ENCODE measurements around the gene CALCOCO1.
"Not testable (repeated sequence)": the region's sequence is repeated elsewhere in the genome, so short reads cannot be mapped to it uniquely, and the experiment has no call there.

CALCOCO1 gene

DNA sequence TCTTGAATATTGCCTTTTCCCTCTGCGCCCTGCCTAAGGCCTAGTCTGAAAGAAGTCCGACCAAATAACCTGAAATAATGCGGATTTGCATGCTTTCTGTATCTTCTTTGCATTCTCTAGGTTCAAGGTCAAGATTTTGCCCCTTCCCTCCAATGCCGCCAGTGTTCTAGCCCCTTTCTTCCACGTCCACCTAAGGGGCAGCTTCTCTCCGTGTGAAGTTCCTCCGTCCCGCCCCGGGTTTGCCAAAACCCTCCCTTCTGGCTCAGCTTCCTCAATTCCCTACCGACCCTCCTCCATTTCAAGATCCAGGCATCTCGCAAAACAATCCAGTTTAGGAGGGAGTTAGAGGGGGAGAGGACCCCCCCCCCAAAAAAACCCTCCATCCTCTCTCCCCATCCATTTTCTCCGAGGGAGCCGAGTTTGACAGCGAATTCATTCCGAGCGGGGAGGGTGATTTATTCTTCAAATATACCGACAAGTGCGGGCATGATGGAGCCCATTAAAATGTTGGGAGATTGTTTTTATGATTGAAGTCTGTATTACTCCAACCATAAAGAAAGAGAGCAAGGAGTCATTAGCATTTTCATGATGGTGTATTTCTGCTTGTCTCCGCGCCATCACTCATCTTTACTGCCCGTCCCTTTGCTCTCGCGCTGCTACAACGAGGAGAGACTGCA lies 30.5 kb downstream of the CALCOCO1 start:
- DNase-seq = no peak

DNA sequence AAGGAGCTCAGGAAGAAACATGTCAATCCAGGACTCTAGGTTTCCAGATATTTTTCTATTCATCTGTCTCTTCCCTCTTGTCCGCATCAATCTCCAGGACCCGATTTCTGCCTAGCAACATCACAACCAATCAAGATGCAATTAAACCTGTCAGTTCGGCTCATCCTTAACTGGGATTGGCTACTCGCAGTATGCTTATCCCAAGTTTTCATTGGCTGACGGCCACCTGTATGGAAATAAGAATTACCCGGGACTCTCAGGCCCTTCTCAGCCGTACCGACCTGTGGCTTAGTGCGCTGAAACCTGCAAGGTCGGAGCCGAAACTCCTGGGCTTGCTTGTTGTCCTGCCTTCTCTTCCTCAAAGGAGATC lies 31.0 kb downstream of the CALCOCO1 start:
- peak; percentile 84 for DNase-seq

- DNase-seq = no peak
These were observed 31.8 kb downstream of the CALCOCO1 start for GRCh38 chr12:53695152-53696145.

DNA sequence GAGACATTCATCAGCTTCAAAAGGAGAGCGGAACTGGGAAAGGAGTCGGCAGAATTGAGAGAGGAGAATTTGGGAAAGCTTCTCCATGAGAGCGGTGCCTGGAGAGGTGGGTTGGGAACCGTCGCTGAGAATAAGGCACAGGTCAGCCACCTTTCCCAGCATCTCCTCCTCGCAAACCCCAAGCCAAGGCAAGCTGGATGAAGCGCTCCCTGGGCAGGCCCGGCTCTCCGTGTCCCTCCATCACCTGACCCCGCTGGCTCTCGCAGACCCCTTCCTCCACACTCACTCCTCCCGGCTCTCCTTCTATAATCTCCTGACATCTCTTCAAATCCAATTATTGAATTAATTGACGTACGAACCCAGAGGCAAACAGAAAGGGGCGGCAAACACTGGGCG lies 32.5 kb downstream of the CALCOCO1 start:
- no peak for DNase-seq

GRCh38 chr12:53688134-53688533 lies 39.1 kb downstream of the CALCOCO1 start:
- DNase-seq = no peak

- no peak for DNase-seq
These were observed 40.8 kb downstream of the CALCOCO1 start for GRCh38 chr12:53686436-53686835.

GRCh38 chr12:53684654-53685220 lies 42.5 kb downstream of the CALCOCO1 start:
- DNase-seq = no peak

GRCh38 chr12:53683983-53684382 lies 43.3 kb downstream of the CALCOCO1 start:
- no peak for DNase-seq

DNA sequence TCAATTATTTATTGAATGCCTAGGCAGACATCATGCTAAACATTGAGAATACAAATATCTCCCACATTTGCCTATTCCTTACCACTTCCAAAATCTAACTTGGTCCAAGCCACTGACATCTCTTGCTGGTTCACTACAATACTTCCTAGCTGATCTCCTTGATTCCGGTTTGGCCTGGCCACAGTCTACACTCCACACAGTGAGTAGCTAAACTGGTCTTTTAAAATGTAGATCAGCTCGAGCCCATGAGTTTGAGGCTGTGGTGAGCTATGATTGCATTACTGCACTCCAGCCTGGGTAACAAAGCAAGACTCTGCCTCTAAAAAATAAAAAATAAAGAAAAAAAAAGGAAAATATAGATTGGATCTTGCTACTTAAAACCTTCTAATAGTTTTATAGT lies 43.8 kb downstream of the CALCOCO1 start:
- DNase-seq = no peak

- not testable (repeated sequence) for DNase-seq
These were observed 47.2 kb downstream of the CALCOCO1 start for GRCh38 chr12:53680061-53680460.

GRCh38 chr12:53677800-53678148 lies 49.5 kb downstream of the CALCOCO1 start:
- no peak for DNase-seq

DNA sequence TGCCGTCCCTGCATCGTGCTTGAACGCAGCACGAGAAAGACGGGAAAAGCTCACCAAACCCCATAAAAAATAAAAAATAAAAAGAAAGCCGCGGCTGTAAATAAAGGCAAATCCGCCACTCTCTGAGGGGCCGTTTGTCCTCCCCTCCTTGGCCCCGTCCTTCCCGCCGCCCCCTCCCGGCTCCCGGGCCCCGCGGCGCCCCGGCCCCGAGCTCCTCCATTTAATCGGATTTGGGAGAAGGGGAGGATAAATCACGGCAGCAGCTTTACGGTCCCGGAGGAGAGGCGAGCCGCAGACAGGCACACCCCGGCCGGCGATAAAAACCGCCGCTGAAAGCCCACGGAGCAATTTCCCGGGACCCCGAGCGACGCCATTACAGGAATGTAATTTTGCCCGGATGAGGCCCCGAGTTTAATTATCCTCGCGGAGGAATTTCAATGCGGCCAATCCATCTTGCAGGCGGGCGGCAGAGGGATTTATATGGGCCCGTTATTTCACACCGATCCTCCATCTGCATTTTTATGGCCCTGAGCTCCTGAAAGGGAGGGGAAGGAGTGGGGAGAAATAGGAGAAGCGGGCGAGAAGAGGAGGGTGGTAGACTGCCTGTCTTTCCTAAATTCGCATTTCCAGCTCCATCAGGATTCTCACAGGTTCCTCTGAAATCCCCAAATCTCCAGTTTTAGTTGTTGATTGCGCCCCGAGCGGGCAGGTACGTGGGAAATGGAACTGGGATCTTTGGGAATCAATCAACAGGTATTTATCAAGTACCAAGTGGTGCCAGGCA lies 50.0 kb downstream of the CALCOCO1 start:
- no peak for DNase-seq

DNA sequence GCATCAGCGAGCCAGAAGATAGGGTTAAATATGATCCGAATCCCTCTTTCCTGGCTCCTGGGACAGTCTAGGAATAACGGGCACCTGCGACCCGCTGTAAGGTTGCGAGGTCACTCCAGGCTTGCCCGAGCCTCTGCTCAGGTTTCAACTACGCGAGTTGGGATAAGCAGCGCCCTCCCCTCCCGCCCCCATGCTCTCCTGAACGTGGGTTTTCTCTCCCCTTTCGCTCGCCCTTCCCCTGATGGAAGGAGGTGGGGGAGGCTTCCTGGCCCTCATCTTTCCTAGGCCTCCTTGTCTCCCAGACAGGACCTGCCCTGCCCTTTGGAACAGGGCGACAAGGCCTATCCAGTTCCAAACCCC lies 50.6 kb downstream of the CALCOCO1 start:
- peak; percentile 66 for DNase-seq

DNA sequence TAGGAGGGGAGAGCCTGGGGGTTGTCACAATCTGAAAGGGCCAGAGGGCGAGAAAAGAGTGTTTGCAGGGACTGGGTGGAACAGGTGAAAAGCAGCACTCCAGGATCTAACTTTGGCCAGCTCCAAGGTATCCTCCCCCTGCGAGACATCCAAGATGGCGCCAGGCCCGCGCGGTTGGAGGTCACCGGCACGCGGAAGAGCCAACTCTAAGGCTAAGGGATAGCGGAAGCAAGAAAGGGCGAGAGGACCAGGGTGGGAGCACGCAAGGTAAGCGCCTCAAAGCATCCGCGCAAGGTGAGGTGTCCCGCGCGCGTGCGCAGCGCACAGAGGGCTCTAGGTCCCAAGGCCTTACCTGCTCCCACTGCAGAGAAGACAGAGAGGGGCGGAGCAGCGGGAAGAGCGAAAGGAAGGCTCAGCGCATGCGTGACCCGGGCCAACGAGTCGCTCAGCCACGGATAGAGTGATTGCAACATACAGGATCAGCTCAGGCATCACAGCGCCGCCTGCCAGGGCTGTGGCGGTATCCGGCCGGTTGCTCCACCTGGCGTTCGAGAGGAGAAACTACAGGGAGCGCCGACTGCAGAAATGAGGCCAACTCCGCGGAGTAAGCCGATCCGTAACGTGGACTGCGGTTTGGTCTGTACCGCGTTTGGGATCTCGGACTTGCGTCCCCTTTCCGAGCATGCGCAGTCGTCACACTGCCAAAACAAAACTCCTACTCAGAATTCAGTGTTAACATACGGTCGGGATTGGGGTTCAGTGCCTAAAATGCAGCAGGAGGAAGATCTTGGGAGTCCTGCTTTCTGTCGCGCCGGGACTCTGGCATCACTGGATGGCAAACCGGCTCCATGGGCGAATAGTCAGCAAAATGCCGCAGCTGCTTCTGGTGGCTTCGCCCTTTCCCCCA lies 51.3 kb downstream of the CALCOCO1 start, which contains the start of gene ATP5MC2:
Gene ATP5MC2, minus strand, starts transcription at position 383 of the 907 bp plus-strand sequence. CDS start 3,469 bp downstream, outside the sequence.
- DNase-seq = peak; percentile 97

DNA sequence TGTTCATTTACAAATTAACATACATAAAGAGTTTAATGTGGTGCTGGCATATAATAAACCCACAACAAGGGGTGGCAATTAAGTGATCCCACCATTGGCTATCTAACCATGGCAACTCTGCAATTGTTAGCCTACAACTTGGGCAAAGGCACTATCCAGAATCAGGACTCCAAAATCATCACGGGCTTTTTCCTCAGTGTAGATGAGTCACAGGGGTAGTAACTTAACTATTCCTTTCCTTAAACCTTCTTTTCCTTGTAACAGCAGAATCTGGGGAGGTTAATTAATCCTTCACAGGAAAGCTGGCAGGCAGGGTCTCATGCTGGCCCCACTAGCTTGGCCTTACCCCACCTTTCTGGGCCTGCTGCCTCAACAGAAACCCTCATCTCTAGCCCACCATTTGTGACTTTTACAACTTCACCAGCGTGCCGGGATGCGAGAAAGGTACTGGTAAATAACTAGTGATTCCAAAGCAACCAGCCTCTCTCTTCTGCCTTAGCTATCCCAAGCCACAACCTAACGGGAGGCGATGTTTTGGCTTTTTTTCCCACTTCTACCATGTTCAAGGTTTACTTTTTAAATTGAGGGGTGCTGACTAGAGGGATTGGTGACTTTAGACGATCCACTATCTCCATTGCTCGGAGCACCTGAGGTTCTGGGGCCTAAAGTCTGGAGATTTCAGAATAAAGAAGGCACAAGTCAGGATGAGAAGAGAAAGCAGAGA lies 52.1 kb downstream of the CALCOCO1 start:
- DNase-seq = no peak

DNA sequence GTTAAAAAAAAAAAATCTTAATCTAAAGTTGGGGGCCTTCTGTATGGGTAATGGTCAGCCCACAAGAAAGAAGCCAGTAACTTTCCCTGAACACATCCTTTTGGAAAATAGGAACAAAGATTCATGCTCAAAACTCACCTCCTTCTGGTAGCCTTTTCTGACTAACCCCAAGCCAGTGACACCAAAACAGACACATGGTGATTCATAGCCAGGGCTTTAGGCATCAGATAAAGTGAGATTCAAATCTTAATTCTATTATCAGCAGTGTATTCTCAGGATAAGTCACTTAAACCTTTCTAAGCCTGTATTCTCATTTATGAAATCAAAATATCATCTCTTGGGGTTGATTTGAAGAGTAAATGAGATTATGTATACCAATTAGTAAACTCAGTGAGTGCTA lies 56.3 kb downstream of the CALCOCO1 start:
- DNase-seq = no peak

DNA sequence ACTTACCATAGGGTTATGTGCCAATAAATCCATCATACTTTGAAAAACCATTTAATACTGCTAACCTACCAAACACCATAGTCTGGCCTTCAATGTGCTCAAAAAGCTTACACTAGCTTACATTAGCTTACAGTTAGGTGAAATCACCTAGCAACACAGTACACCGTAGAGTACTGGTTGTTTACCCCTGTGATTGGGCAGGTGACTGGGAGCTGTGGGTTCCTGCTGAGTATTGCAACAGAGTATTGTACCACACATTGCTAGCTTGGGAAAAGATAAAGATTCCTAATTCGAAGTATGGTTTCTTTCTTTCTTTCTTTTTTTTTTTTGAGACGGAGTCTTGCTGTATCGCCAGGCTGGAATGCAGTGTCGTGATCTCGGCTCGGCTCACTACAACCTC lies 56.9 kb downstream of the CALCOCO1 start:
- no peak for DNase-seq

- DNase-seq = no peak
These were observed 60.2 kb downstream of the CALCOCO1 start for GRCh38 chr12:53667080-53667479.

- DNase-seq = no peak
These were observed 62.3 kb downstream of the CALCOCO1 start for GRCh38 chr12:53664936-53665335.

DNA sequence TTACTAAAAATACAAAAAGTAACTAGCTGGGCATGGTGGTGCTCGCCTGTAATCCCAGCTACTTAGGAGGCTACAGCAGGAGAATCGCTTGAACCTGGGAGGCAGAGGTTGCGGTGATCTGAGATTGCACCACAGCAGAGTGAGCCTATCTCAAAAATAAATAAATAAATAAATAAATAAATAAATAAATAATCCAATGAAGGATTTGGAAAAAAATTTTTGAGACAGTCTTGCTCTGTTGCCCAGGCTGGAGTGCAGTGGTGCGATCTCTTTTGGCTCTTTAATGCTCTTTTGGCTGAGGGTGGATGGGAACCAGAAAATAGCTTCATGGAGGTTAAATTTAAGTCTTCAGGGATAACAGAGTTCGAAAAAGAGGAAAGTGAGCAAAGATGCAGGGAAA lies 63.1 kb downstream of the CALCOCO1 start:
- no peak for DNase-seq

GRCh38 chr12:53660041-53660440 lies 67.2 kb downstream of the CALCOCO1 start:
- no peak for DNase-seq
